GM15510 (cell line): ENCODE results near the gene GATD1.

Source experiments
- POLR2A ChIP-seq: IDR thresholded peaks from 3 replicates; pipeline ENCODE4 v1.6.1; 2011; ENCODE audit warnings: borderline replicate concordance; ENCODE audit not compliant: insufficient read length; ENCODE audit errors: extremely low read depth

GATD1 gene

GRCh38 chr11:778976-779954 lies 2.0 kb upstream of the GATD1 start:
- no peak for TF ChIP-seq POLR2A

GRCh38 chr11:776561-777287 lies 563 bp downstream of the GATD1 start:
- TF ChIP-seq POLR2A: no peak

- no peak for TF ChIP-seq POLR2A
Observed at GRCh38 chr11:776263-776560, 1.1 kb downstream of the GATD1 start.

GRCh38 chr11:774873-775592 lies 2.3 kb downstream of the GATD1 start:
- TF ChIP-seq POLR2A: no peak

- TF ChIP-seq POLR2A: no peak
Observed at GRCh38 chr11:773830-774229, 3.5 kb downstream of the GATD1 start.

GRCh38 chr11:773425-773824 lies 3.9 kb downstream of the GATD1 start:
- TF ChIP-seq POLR2A: no peak

GRCh38 chr11:772429-773390 lies 4.6 kb downstream of the GATD1 start:
- TF ChIP-seq POLR2A: no peak

GRCh38 chr11:771617-772204 lies 5.6 kb downstream of the GATD1 start:
- TF ChIP-seq POLR2A: no peak

- no peak for TF ChIP-seq POLR2A
Observed at GRCh38 chr11:770642-771616, 6.4 kb downstream of the GATD1 start.

- no peak for TF ChIP-seq POLR2A
Observed at GRCh38 chr11:769887-770641, 7.2 kb downstream of the GATD1 start.

- no peak for TF ChIP-seq POLR2A
Observed at GRCh38 chr11:767238-767637, 10.0 kb downstream of the GATD1 start.

GRCh38 chr11:766936-767210 lies 10.4 kb downstream of the GATD1 start:
- no peak for TF ChIP-seq POLR2A

GRCh38 chr11:766106-766935 lies 11.0 kb downstream of the GATD1 start:
- TF ChIP-seq POLR2A: no peak
